GM10248 (cell line): ENCODE measurements around the gene TMPRSS2.
A peak's percentile ranks its signal among the peaks of the same experiment; 100 is the strongest.
"Not testable (repeated sequence)": the region's sequence is repeated elsewhere in the genome, so short reads cannot be mapped to it uniquely, and the experiment has no call there.

Source experiments
- CTCF ChIA-PET: fragments of 300-600 bp; sonication (Branson Sonifier 250); formaldehyde crosslinking; extraction: SDS; loops from one replicate; lab custom pipeline; 2021; ENCODE audit warnings: antibody characterized with exemption; lab: Yijun Ruan, JAX
- POLR2A ChIA-PET: fragments of 350-650 bp; sonication (Branson Sonifier 250); formaldehyde crosslinking; extraction: SDS; loops from one replicate; lab custom pipeline; 2020; ENCODE audit warnings: antibody characterized with exemption; lab: Yijun Ruan, JAX
- DNase-seq: peaks from one replicate; pipeline ENCODE4 v3.0.0; 2012; ENCODE audit errors: extremely low spot score
- TF ChIP-seq, protein P1 (sequence below): IDR thresholded peaks from 2 replicates; pipeline ENCODE4 v1.5.1; 2012; ENCODE audit warnings: mild to moderate bottlenecking, low read depth; ENCODE audit errors: extremely low read depth, missing control alignments, control extremely low read depth

Gene TMPRSS2

DNA sequence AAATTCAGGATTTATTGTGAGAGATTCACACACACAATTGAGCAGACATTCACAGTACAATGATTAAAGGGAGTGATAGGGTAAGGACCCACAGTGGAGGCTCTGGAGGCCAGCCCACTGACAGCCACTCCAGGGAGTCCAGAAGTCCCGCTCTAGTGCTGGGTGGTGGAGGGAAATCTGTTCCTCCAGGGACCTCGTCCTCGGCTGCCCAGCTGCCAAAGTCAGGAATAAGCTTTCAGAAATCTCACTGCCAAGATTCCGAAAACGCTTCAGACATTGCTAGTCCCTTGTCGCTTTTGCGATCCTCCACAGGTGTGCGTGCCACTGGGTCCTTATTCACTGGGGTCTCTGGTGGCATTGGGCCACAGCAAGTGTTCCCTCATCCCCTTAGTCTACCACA is 79.6 kb downstream of the TMPRSS2 start:
- CTCF ChIA-PET, result no interaction called here
- POLR2A ChIA-PET, result no interaction called here
- DNase-seq, result no peak

DNA sequence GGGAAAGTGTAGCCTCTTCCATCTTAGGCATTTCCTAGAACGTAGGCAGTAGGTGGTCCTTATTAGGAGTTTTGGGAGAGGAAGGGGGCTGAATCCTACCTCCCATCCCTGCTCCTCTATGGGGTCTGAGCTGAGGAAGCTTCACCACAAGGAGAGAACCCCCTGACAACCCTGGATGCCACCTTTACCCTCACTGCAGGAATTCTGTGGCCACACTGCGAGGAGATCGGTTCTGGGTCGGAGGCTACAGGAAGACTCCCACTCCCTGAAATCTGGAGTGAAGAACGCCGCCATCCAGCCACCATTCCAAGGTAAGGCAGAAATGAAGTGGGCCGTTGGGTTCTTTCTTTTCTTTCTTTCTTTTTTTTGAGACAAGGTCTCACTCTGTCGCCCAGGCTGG is 80.4 kb downstream of the TMPRSS2 start:
- ChIA-PET POLR2A (no interaction called here), CTCF (interaction anchor here (0.9 kb wide), 1 partner anchor 144 kb away, joined by 4 read pairs; no protein-coding TSS in a partner anchor)
- no peak for DNase-seq
- TF ChIP-seq, protein P1, sequence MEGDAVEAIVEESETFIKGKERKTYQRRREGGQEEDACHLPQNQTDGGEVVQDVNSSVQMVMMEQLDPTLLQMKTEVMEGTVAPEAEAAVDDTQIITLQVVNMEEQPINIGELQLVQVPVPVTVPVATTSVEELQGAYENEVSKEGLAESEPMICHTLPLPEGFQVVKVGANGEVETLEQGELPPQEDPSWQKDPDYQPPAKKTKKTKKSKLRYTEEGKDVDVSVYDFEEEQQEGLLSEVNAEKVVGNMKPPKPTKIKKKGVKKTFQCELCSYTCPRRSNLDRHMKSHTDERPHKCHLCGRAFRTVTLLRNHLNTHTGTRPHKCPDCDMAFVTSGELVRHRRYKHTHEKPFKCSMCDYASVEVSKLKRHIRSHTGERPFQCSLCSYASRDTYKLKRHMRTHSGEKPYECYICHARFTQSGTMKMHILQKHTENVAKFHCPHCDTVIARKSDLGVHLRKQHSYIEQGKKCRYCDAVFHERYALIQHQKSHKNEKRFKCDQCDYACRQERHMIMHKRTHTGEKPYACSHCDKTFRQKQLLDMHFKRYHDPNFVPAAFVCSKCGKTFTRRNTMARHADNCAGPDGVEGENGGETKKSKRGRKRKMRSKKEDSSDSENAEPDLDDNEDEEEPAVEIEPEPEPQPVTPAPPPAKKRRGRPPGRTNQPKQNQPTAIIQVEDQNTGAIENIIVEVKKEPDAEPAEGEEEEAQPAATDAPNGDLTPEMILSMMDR, result no peak

More for the DNA sequence above, 79.6 kb downstream of the TMPRSS2 start:
- TF ChIP-seq, protein P1, result no peak

DNA sequence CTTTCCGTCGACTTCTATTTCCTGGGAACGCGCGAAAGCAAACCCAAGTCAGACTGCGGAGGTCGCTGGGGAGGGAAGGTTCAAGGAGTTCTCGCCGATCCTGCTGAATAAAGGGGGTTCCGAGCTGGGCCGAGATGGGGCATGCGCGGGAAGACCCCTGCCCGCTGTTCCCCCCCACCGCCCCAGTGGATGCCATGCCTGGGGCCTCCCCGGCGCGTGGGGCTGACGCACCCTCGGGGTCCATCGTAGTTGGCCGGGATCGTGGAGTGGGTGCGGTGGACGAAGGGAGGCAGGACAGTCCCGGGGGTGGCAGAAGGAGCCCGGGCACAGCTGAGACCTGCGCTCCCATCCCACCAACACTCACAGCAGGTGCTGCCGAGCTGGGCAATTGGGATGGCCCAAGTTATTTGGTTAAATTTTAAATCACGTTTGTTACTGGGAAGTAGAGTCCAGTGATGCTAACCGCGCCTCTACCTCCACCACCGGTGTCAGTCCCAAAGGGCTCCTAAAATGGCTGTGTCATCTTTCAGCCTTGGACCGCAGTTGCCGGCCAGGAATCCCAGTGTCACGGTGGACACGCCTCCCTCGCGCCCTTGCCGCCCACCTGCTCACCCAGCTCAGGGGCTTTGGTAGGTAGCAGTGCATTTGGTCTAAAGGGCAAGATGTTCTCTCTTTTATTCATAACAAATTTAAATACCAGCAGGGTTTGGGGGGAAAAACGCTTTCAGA is 81.1 kb downstream of the TMPRSS2 start:
- POLR2A ChIA-PET, result no interaction called here
- peak; percentile 42 for DNase-seq
- CTCF ChIA-PET, result interaction anchor here (0.9 to 1.5 kb wide), 2 partner anchors 16 to 143 kb away, joined by 4 to 5 read pairs; no protein-coding TSS in a partner anchor
- TF ChIP-seq, protein P1, result no peak

DNA sequence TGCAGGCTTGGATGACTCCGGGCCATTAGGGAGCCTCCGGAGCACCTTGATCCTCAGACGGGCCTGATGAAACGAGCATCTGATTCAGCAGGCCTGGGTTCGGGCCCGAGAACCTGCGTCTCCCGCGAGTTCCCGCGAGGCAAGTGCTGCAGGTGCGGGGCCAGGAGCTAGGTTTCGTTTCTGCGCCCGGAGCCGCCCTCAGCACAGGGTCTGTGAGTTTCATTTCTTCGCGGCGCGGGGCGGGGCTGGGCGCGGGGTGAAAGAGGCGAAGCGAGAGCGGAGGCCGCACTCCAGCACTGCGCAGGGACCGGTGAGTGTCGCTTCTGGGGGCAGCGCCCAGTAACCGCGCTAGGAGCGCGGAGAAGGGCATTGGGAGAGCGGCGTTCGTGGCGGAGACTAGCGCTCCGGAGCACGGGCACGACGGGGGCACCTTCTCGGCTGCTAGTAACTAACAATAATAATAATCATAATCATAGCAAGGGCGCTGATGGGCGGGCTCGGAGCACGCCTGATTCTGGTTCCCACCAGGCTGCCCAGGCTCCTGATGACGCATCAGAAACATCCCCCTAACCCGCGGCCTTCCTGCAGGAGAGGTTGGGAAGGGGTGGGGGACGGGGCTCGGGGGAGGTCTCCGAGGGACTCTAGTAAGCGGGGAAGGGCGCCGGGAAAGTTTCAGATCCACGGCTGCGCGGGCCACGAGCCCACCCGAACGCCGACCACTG is 81.8 kb downstream of the TMPRSS2 start, which contains the start of gene MX1:
Gene MX1, plus strand, starts transcription at position 286 of the 722 bp plus-strand sequence. CDS start 5,832 bp downstream, outside the sequence.
- DNase-seq, result peak; percentile 92

DNA sequence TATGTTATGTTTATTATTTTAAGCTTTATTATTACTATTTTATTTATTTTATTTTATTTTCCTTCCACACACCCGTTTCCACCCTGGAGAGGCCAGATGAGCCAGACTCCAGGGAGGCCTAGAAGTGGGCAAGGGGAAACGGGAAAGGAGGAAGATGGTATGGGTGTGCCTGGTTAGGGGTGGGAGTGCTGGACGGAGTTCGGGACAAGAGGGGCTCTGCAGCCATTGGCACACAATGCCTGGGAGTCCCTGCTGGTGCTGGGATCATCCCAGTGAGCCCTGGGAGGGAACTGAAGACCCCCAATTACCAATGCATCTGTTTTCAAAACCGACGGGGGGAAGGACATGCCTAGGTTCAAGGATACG is 82.4 kb downstream of the TMPRSS2 start:
- POLR2A ChIA-PET, result interaction anchor here (1.0 kb wide), 3 partner anchors 8 to 142 kb away, joined by 3 to 4 read pairs (median 3); no protein-coding TSS in a partner anchor
- no peak for DNase-seq
- TF ChIP-seq, protein P1, result no peak
- CTCF ChIA-PET, result interaction anchor here (1.7 kb wide), 1 partner anchor 142 kb away, joined by 7 read pairs; no protein-coding TSS in a partner anchor

More for the DNA sequence above, 81.8 kb downstream of the TMPRSS2 start, which contains the start of gene MX1:
- ChIA-PET POLR2A (interaction anchor here (1.0 kb wide), 3 partner anchors 8 to 143 kb away, joined by 3 to 4 read pairs (median 3); no protein-coding TSS in a partner anchor), CTCF (interaction anchor here (0.9 to 1.7 kb wide), 3 partner anchors 15 to 143 kb away, joined by 4 to 7 read pairs (median 5); no protein-coding TSS in a partner anchor)
- TF ChIP-seq, protein P1, result no peak

DNA sequence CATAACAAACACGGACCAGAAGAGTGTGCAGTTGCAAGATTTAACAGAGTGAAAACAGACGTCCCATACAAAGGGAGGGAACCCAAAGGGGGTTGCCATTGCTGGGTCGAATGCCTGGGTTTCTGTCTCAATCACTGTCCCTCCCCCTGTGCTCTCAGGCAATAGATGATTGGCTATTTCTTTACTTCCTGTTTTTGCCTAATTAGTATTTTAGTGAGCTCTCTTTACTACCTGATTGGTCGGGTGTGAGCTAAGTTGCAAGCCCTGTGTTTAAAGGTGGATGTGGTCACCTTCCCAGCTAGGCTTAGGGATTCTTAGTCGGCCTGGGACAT is 84.7 kb downstream of the TMPRSS2 start:
- POLR2A ChIA-PET, result not testable (repeated sequence)
- CTCF ChIA-PET, result interaction anchor here (1.2 kb wide), 1 partner anchor 12 kb away, joined by 6 read pairs; no protein-coding TSS in a partner anchor

More for the DNA sequence above, 84.7 kb downstream of the TMPRSS2 start:
- DNase-seq, result not testable (repeated sequence)
